SJCRH30 (cell line): Measurements from ENCODE around the gene NKAPL. TPM values are rescaled to one million over a fixed set of nuclear protein-coding genes. Genes with fewer than 3 reads are reported as not detected.
"Not testable (repeated sequence)": the region's sequence is repeated elsewhere in the genome, so short reads cannot be mapped to it uniquely, and the experiment has no call there.

ENCODE experiments used
- DNase-seq, 2 experiments: peaks; one replicate each; pipeline ENCODE4 v3.0.0-alpha.2; 2015 to 2020
- H3K27ac ChIP-seq: fragments of 250-450 bp; sonication (Bioruptor Pico); 2 replicates; pipeline ENCODE4 v1.5.1; 2020; ENCODE audit warnings: mild to moderate bottlenecking, moderate library complexity
- H3K27me3 ChIP-seq: fragments of 250-450 bp; sonication (Bioruptor Pico); 2 replicates; pipeline ENCODE4 v1.5.1; 2020; ENCODE audit warnings: mild to moderate bottlenecking, moderate library complexity
- H3K36me3 ChIP-seq: fragments of 250-450 bp; sonication (Bioruptor Pico); 2 replicates; pipeline ENCODE4 v1.5.1; 2020; ENCODE audit warnings: mild to moderate bottlenecking, moderate library complexity
- H3K4me1 ChIP-seq: fragments of 250-450 bp; sonication (Bioruptor Pico); 2 replicates; pipeline ENCODE4 v1.5.1; 2020; ENCODE audit warnings: mild to moderate bottlenecking, moderate library complexity
- H3K4me3 ChIP-seq: fragments of 250-450 bp; sonication (Bioruptor Pico); 2 replicates; pipeline ENCODE4 v1.5.1; 2020; ENCODE audit warnings: mild to moderate bottlenecking, moderate library complexity
- H3K9me3 ChIP-seq: fragments of 250-450 bp; sonication (Bioruptor Pico); replicated peaks from 2 replicates; pipeline ENCODE4 v1.5.1; 2020; ENCODE audit warnings: mild to moderate bottlenecking, moderate library complexity
- total RNA-seq: library from RNA; depleted of rRNA; stranded (reverse); fragments of >200 nt; shearing (Covaris generic); gene quantifications from 2 replicates; pipeline ENCODE4 v1.2.3, GENCODE V29; 2014; rRNA removed

Gene NKAPL
- total RNA-seq, 1 experiment from 2014 or later = not detected

- H3K36me3 ChIP-seq, H3K4me3 ChIP-seq, H3K27ac ChIP-seq, H3K27me3 ChIP-seq, DNase-seq, H3K9me3 ChIP-seq, H3K4me1 ChIP-seq: not testable (repeated sequence)
These were observed 47.3 kb downstream of the NKAPL start for GRCh38 chr6:28306363-28306762.

Other genes starting within 250 kb of the NKAPL start
- gene ZNF165, start 178.7 kb upstream of the NKAPL start, total RNA-seq = 0.53 and 0.68 TPM in 2 replicates
- gene ZSCAN16, start 134.7 kb upstream of the NKAPL start, total RNA-seq = 2.9 and 4.6 TPM in 2 replicates
- gene ZKSCAN8, start 117.4 kb upstream of the NKAPL start, total RNA-seq = 22.4 and 24.6 TPM in 2 replicates
- gene ZSCAN9, start 34.0 kb upstream of the NKAPL start, total RNA-seq = 14.0 and 15.5 TPM in 2 replicates
- gene ZKSCAN4, start 7.0 kb upstream of the NKAPL start, total RNA-seq = 4.4 and 4.8 TPM in 2 replicates
- gene ZSCAN26, start 7.8 kb downstream of the NKAPL start, total RNA-seq = 12.1 and 12.7 TPM in 2 replicates
- gene PGBD1, start 22.3 kb downstream of the NKAPL start, total RNA-seq = 9.7 and 11.2 TPM in 2 replicates
- 1.9 and 2.6 TPM in 2 replicates for gene ZSCAN31, start 76.9 kb downstream of the NKAPL start, total RNA-seq
- 3.9 and 4.6 TPM in 2 replicates for gene ZKSCAN3, start 90.7 kb downstream of the NKAPL start, total RNA-seq
- 8.4 and 10.5 TPM in 2 replicates for gene ZSCAN12, start 140.4 kb downstream of the NKAPL start, total RNA-seq
- 1.1 and 2.3 TPM in 2 replicates for gene ZSCAN23, start 184.2 kb downstream of the NKAPL start, total RNA-seq